BE2C (cell line): Measurements from ENCODE around the gene GRPEL1.
"Not testable (repeated sequence)": the region's sequence is repeated elsewhere in the genome, so short reads cannot be mapped to it uniquely, and the experiment has no call there.

ENCODE experiments used
- DNase-seq: peaks from one replicate; pipeline ENCODE4 v3.0.0-alpha.2; 2020
- H3K27me3 ChIP-seq: fragments of 250-450 bp; sonication (Bioruptor Pico); 2 replicates; pipeline ENCODE4 v1.5.1; 2020; ENCODE audit warnings: mild to moderate bottlenecking
- H3K36me3 ChIP-seq: fragments of 250-450 bp; sonication (Bioruptor Pico); 2 replicates; pipeline ENCODE4 v1.5.1; 2020; ENCODE audit warnings: mild to moderate bottlenecking
- H3K4me1 ChIP-seq: fragments of 250-450 bp; sonication (Bioruptor Pico); 2 replicates; pipeline ENCODE4 v1.5.1; 2020
- H3K4me3 ChIP-seq: 2 replicates; pipeline ENCODE4 v1.5.1; 2011; ENCODE audit warnings: low read depth, low read length
- H3K9me3 ChIP-seq: fragments of 250-450 bp; sonication (Bioruptor Pico); 2 replicates; pipeline ENCODE4 v1.5.1; 2020
- CTCF ChIP-seq: IDR thresholded peaks from 2 replicates; pipeline ENCODE4 v1.5.1; 2012; ENCODE audit warnings: mild to moderate bottlenecking, low read depth, low read length

The GRPEL1 gene

GRCh38 chr4:7094916-7095315 lies 27.1 kb upstream of the GRPEL1 start:
- DNase-seq: no peak
- Histone ChIP-seq H3K4me1 (no peaks in the 10 kb centered on the region), H3K27me3 (no peaks in the 10 kb centered on the region), H3K4me3 (no peak overlapping the region), H3K36me3 (no peaks in the 10 kb centered on the region), H3K9me3 (no peaks in the 10 kb centered on the region)
- TF ChIP-seq CTCF: no peak

GRCh38 chr4:7092026-7092425 lies 24.2 kb upstream of the GRPEL1 start:
- no peak for TF ChIP-seq CTCF
- H3K9me3 ChIP-seq: no peaks in the 10 kb centered on the region
- no peaks in the 10 kb centered on the region for H3K4me1 ChIP-seq
- DNase-seq: no peak
- no peaks in the 10 kb centered on the region for H3K36me3 ChIP-seq
- H3K27me3 ChIP-seq: no peaks in the 10 kb centered on the region
- no peak overlapping the region for H3K4me3 ChIP-seq

GRCh38 chr4:7089213-7089986 lies 21.5 kb upstream of the GRPEL1 start:
- H3K27me3 ChIP-seq: 0 out of 2 replicates have a peak, but pooled peaks cover 4% of the 10 kb centered on the region
- H3K4me1 ChIP-seq: no peaks in the 10 kb centered on the region
- TF ChIP-seq CTCF: no peak
- no peaks in the 10 kb centered on the region for H3K9me3 ChIP-seq
- no peak overlapping the region for H3K4me3 ChIP-seq
- no peaks in the 10 kb centered on the region for H3K36me3 ChIP-seq
- no peak for DNase-seq

- no peak for DNase-seq
- Histone ChIP-seq H3K9me3 (no peaks in the 10 kb centered on the region), H3K4me1 (no peaks in the 10 kb centered on the region), H3K4me3 (no peak overlapping the region), H3K36me3 (no peaks in the 10 kb centered on the region), H3K27me3 (0 out of 2 replicates have a peak, but pooled peaks cover 4% of the 10 kb centered on the region)
- TF ChIP-seq CTCF: no peak
Measured at GRCh38 chr4:7087036-7087435, 19.2 kb upstream of the GRPEL1 start.

- H3K4me1 ChIP-seq: no peaks in the 10 kb centered on the region
Measured at GRCh38 chr4:7086384-7086783, 18.5 kb upstream of the GRPEL1 start.

GRCh38 chr4:7084564-7084961 lies 16.7 kb upstream of the GRPEL1 start:
- not testable (repeated sequence) for DNase-seq, H3K4me3 ChIP-seq
- H3K27me3 ChIP-seq: 0 out of 2 replicates have a peak, but pooled peaks cover 10% of the 10 kb centered on the region

More at GRCh38 chr4:7086384-7086783, 18.5 kb upstream of the GRPEL1 start:
- Histone ChIP-seq H3K36me3 (no peaks in the 10 kb centered on the region), H3K27me3 (0 out of 2 replicates have a peak, but pooled peaks cover 4% of the 10 kb centered on the region), H3K4me3 (no peak overlapping the region), H3K9me3 (no peaks in the 10 kb centered on the region)
- DNase-seq: no peak
- TF ChIP-seq CTCF: no peak

More at GRCh38 chr4:7084564-7084961, 16.7 kb upstream of the GRPEL1 start:
- H3K36me3 ChIP-seq, H3K9me3 ChIP-seq, H3K4me1 ChIP-seq: not testable (repeated sequence)
